Activated B cell treated with CpG ODN at 0.5 μM for 24 hours (primary cell): ENCODE results near the gene MAD1L1. TPM values are rescaled to one million over a fixed set of nuclear protein-coding genes. Genes with fewer than 3 reads are reported as not detected.

Experiments used
- ATAC-seq: fragments of 200-7000 bp; cut with Tn5 transposase; one replicate; pipeline ENCODE4 v1.10.0; 2021; ENCODE audit warnings: low read depth, mild to moderate bottlenecking, moderate library complexity
- CTCF ChIA-PET: fragments of 350-600 bp; sonication (Branson Sonifier 250); formaldehyde crosslinking; loops from one replicate; lab custom pipeline; 2021; ENCODE audit warnings: antibody characterized with exemption; lab: Charles Lee
- POLR2A ChIA-PET: fragments of 350-600 bp; sonication (Branson Sonifier 250); formaldehyde crosslinking; loops from one replicate; lab custom pipeline; 2021; ENCODE audit warnings: antibody characterized with exemption; lab: Charles Lee
- DNase-seq: peaks from one replicate; pipeline ENCODE4 v3.0.0; 2022
- H3K27ac Mint-ChIP-seq: one replicate; pipeline ENCODE4 v1.8.0; 2020; ENCODE audit warnings: mixed read lengths
- H3K27me3 Mint-ChIP-seq: one replicate; pipeline ENCODE4 v1.8.0; 2021; ENCODE audit warnings: mixed read lengths
- H3K36me3 Mint-ChIP-seq: one replicate; pipeline ENCODE4 v1.8.0; 2021; ENCODE audit warnings: low read depth, mixed read lengths
- H3K4me1 Mint-ChIP-seq: one replicate; pipeline ENCODE4 v1.8.0; 2021; ENCODE audit warnings: mixed read lengths
- H3K4me3 Mint-ChIP-seq: one replicate; pipeline ENCODE4 v1.8.0; 2020; ENCODE audit warnings: mild to moderate bottlenecking, mixed read lengths
- H3K9me3 Mint-ChIP-seq: one replicate; pipeline ENCODE4 v1.8.0; 2020; ENCODE audit warnings: mixed read lengths
- CTCF ChIP-seq: fragments of 200-600 bp; IDR thresholded peaks from one replicate; pipeline ENCODE4 v1.8.0; 2022; ENCODE audit warnings: antibody characterized with exemption, mild to moderate bottlenecking
- intact Hi-C: fragments of 100-400 bp; cut with micrococcal nuclease; formaldehyde crosslinking; loops from one replicate; pipeline ENCODE4 v1.15.1; 2024
- total RNA-seq: library from RNA; stranded (reverse); gene quantifications from 2 replicates; pipeline ENCODE4 v1.2.3, GENCODE V29; 2022

Gene MAD1L1
- total RNA-seq, 1 donor from 2014 or later = 54.6 TPM

GRCh38 chr7:2209961-2210323 is 22.8 kb downstream of the MAD1L1 start:
- intact Hi-C loops = loop anchor here (1.0 kb wide), 3 partner anchors 110 to 631 kb away; no protein-coding TSS in a partner anchor
- TF ChIP-seq CTCF = no peak
- Mint-ChIP-seq H3K27ac (peak overlapping the region; percentile 59), H3K4me3 (no peak overlapping the region), H3K27me3 (no peaks in the 10 kb centered on the region), H3K4me1 (peaks cover 9% of the 10 kb centered on the region), H3K36me3 (peaks cover 68% of the 10 kb centered on the region), H3K9me3 (no peaks in the 10 kb centered on the region)
- peak; percentile 19 for ATAC-seq
- ChIA-PET CTCF (interaction anchor here (0.8 to 2.0 kb wide), 9 partner anchors 15 to 631 kb away, joined by 3 to 8 read pairs (median 4); no protein-coding TSS in a partner anchor), POLR2A (interaction anchor here (1.2 kb wide), 1 partner anchor 27 kb away, joined by 4 read pairs; no protein-coding TSS in a partner anchor)
- DNase-seq = no peak

- peak; percentile 58 for DNase-seq
- peak overlapping the region; percentile 59 for H3K27ac Mint-ChIP-seq
- peaks cover 11% of the 10 kb centered on the region for H3K4me1 Mint-ChIP-seq
- H3K36me3 Mint-ChIP-seq = peaks cover 62% of the 10 kb centered on the region
- no peak for TF ChIP-seq CTCF
- H3K27me3 Mint-ChIP-seq = no peaks in the 10 kb centered on the region
- POLR2A ChIA-PET = interaction anchor here (1.2 kb wide), 1 partner anchor 28 kb away, joined by 4 read pairs; no protein-coding TSS in a partner anchor
- H3K9me3 Mint-ChIP-seq = no peaks in the 10 kb centered on the region
- ATAC-seq = peak; percentile 85
- intact Hi-C loops = loop anchor here (1.0 kb wide), 3 partner anchors 109 to 630 kb away; no protein-coding TSS in a partner anchor
- CTCF ChIA-PET = interaction anchor here (0.8 to 2.0 kb wide), 9 partner anchors 14 to 630 kb away, joined by 3 to 8 read pairs (median 4); no protein-coding TSS in a partner anchor
- H3K4me3 Mint-ChIP-seq = no peak overlapping the region
These were observed 23.4 kb downstream of the MAD1L1 start for GRCh38 chr7:2209146-2209960.

- ATAC-seq = no peak
- no peak for DNase-seq
- no peaks in the 10 kb centered on the region for H3K9me3 Mint-ChIP-seq
- no peaks in the 10 kb centered on the region for H3K27me3 Mint-ChIP-seq
- POLR2A ChIA-PET = no interaction called here
- CTCF ChIA-PET = interaction anchor here (1.0 to 2.0 kb wide), 4 partner anchors 109 to 629 kb away, joined by 4 to 8 read pairs (median 6); no protein-coding TSS in a partner anchor
- intact Hi-C loops = loop anchor here (1.0 kb wide), 3 partner anchors 108 to 629 kb away; no protein-coding TSS in a partner anchor
- H3K4me3 Mint-ChIP-seq = no peak overlapping the region
- H3K27ac Mint-ChIP-seq = no peak overlapping the region
- H3K4me1 Mint-ChIP-seq = peaks cover 17% of the 10 kb centered on the region
- TF ChIP-seq CTCF = no peak
- peaks cover 56% of the 10 kb centered on the region for H3K36me3 Mint-ChIP-seq
These were observed 24.0 kb downstream of the MAD1L1 start for GRCh38 chr7:2208712-2209111.

- POLR2A ChIA-PET = no interaction called here
- ATAC-seq (no peak), DNase-seq (no peak)
- Mint-ChIP-seq H3K36me3 (peaks cover 34% of the 10 kb centered on the region), H3K9me3 (no peaks in the 10 kb centered on the region), H3K27ac (no peak overlapping the region), H3K27me3 (no peaks in the 10 kb centered on the region), H3K4me3 (no peak overlapping the region), H3K4me1 (peaks cover 24% of the 10 kb centered on the region)
- no peak for TF ChIP-seq CTCF
- CTCF ChIA-PET = no interaction called here
- intact Hi-C loops = no loop called here
These were observed 27.5 kb downstream of the MAD1L1 start for GRCh38 chr7:2205036-2205780.
